Stimulated activated CD4-positive, alpha-beta T cell treated with anti-CD3 and anti-CD28 coated beads, Interleukin-15, amount 100 ng/mL, for 24 hours (primary cell): ENCODE results near the gene BICD1.

Source experiments
- DNase-seq: peaks from one replicate; pipeline ENCODE4 v3.0.0-alpha.2; 2020

BICD1 gene

GRCh38 chr12:32418903-32419519 lies 312.4 kb downstream of the BICD1 start:
- no peak for DNase-seq

DNA sequence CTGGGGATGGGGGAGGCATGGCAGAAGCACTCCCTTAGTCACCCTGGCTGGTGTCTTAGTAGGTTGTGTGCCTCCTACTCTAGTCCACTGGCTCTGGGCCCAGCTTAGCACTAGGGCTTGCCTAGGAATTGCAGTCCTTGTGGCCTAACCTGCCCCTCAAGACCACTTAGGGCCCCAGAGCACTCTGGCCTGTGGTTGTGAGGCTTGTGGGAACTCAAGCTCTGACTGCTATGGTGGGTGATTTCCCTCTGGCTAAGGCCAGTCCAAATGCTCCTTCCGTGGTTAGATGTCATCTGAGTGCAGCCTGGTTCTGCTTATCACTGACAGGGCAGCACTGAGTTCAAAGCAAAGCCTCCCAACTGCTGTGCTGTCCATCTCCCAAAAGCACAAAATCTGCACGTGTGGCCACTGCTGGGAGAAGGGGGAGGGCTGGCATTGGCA lies 312.9 kb downstream of the BICD1 start:
- DNase-seq: no peak

GRCh38 chr12:32420356-32420755 lies 313.7 kb downstream of the BICD1 start:
- DNase-seq: no peak

DNA sequence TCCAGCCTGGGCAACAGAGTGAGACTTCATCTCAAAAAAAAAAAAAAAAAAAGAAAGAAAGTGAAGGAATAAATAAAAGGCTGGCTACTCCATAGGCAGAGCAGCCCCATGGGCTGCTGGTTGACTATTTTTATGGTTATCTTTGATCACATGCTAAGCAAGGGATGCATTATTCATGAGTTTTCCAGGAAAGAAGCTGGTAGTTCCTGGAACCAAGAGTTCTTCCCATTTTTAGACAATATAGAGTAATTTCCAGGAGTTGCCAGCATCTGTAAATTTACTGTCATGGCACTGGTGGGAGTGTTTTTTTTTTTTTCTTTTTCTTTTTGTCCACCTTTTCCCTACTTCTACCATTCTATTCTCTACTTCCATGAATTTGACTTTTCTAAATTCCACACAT lies 316.9 kb downstream of the BICD1 start:
- no peak for DNase-seq

- no peak for DNase-seq
These were observed 324.4 kb downstream of the BICD1 start for GRCh38 chr12:32431025-32431424.
